Measurements from ENCODE around the gene TSKS.

The TSKS gene

GRCh38 chr19:49716154-49716553 lies 47.0 kb downstream of the TSKS start:
- no peak for DNase-seq

GRCh38 chr19:49713236-49713845 lies 49.8 kb downstream of the TSKS start:
- DNase-seq, result no peak

- DNase-seq, result peak in 4 of 58 donors; percentile 4 to 32 (median 18)
Measured at GRCh38 chr19:49712397-49712859, 50.7 kb downstream of the TSKS start.

- no peak for DNase-seq
Measured at GRCh38 chr19:49710372-49710951, 52.6 kb downstream of the TSKS start.

- no peak for DNase-seq
Measured at GRCh38 chr19:49705919-49706318, 57.2 kb downstream of the TSKS start.

- no peak for DNase-seq
Measured at GRCh38 chr19:49704888-49705642, 58.0 kb downstream of the TSKS start.

GRCh38 chr19:49701271-49701786 lies 61.8 kb downstream of the TSKS start:
- DNase-seq, result no peak

- DNase-seq, result no peak
Measured at GRCh38 chr19:49700563-49700962, 62.5 kb downstream of the TSKS start.

- DNase-seq, result no peak
Measured at GRCh38 chr19:49699364-49699763, 63.7 kb downstream of the TSKS start.

GRCh38 chr19:49696865-49697264 lies 66.2 kb downstream of the TSKS start:
- DNase-seq, result no peak

- no peak for DNase-seq
Measured at GRCh38 chr19:49696115-49696514, 67.0 kb downstream of the TSKS start.

GRCh38 chr19:49692147-49692506 lies 71.0 kb downstream of the TSKS start:
- DNase-seq, result peak in 31 of 58 donors; percentile 7 to 65 (median 25)

- DNase-seq, result peak in 56 of 58 donors; percentile 39 to 88 (median 67)
Measured at GRCh38 chr19:49691243-49692146, 71.6 kb downstream of the TSKS start.

GRCh38 chr19:49690656-49691242 lies 72.4 kb downstream of the TSKS start, which contains the start of gene CPT1C:
Gene CPT1C, plus strand, starts transcription at chr19:49691116. Its CDS starts 1,137 bp downstream, at chr19:49692253.
- DNase-seq, result peak in 57 of 58 donors; percentile 43 to 93 (median 81)

GRCh38 chr19:49690079-49690655 lies 72.9 kb downstream of the TSKS start:
- peak in 5 of 58 donors; percentile 17 to 62 (median 46) for DNase-seq

Measured in anterior cingulate cortex (tissue), 58 donors.